NCI-H69 (cell line): ENCODE results near the gene OAS2.

Experiments
- DNase-seq: peaks from one replicate; lab custom pipeline; 2025; lab: John Stamatoyannopoulos, UW

OAS2 gene

GRCh38 chr12:113019025-113019424, 40.7 kb downstream of the OAS2 start:
- DNase-seq: no peak

- DNase-seq: no peak
Observed at GRCh38 chr12:113021500-113021899, 43.2 kb downstream of the OAS2 start.

- no peak for DNase-seq
Observed at GRCh38 chr12:113022563-113023297, 44.4 kb downstream of the OAS2 start.

- no peak for DNase-seq
Observed at GRCh38 chr12:113027726-113028125, 49.4 kb downstream of the OAS2 start.

- DNase-seq: peak; percentile 82
Observed at GRCh38 chr12:113030875-113031525, 52.7 kb downstream of the OAS2 start.

- DNase-seq: no peak
Observed at GRCh38 chr12:113039911-113040445, 61.7 kb downstream of the OAS2 start.

GRCh38 chr12:113040722-113041171, 62.4 kb downstream of the OAS2 start:
- DNase-seq: no peak

GRCh38 chr12:113041560-113041959, 63.2 kb downstream of the OAS2 start:
- DNase-seq: no peak

- DNase-seq: peak; percentile 58
Observed at GRCh38 chr12:113043240-113043639, 64.9 kb downstream of the OAS2 start.

GRCh38 chr12:113044516-113044915, 66.2 kb downstream of the OAS2 start:
- no peak for DNase-seq

- peak; percentile 80 for DNase-seq
Observed at GRCh38 chr12:113048716-113049127, 70.4 kb downstream of the OAS2 start.

GRCh38 chr12:113049976-113050742, 71.8 kb downstream of the OAS2 start:
- peak; percentile 67 for DNase-seq

GRCh38 chr12:113050795-113051194, 72.5 kb downstream of the OAS2 start:
- peak; percentile 10 for DNase-seq

- no peak for DNase-seq
Observed at GRCh38 chr12:113051759-113052158, 73.4 kb downstream of the OAS2 start.

- DNase-seq: no peak
Observed at GRCh38 chr12:113052326-113052725, 74.0 kb downstream of the OAS2 start.

GRCh38 chr12:113054948-113055486, 76.7 kb downstream of the OAS2 start:
- DNase-seq: no peak

- no peak for DNase-seq
Observed at GRCh38 chr12:113055594-113056380, 77.5 kb downstream of the OAS2 start.

GRCh38 chr12:113056381-113056630, 78.0 kb downstream of the OAS2 start:
- no peak for DNase-seq

GRCh38 chr12:113056631-113057488, 78.5 kb downstream of the OAS2 start, which contains the start of gene DTX1:
TSS of gene DTX1 (plus strand) at chr12:113056730. CDS start at chr12:113058193, 1,463 bp downstream.
- peak; percentile 72 for DNase-seq
